LHCN-M2 (cell line): ENCODE results near the gene MCFD2. TPM values are rescaled to one million over a fixed set of nuclear protein-coding genes. Genes with fewer than 3 reads are reported as not detected.
A peak's percentile ranks its signal among the peaks of the same experiment; 100 is the strongest.

Experiments
- DNase-seq: peaks from one replicate; pipeline ENCODE4 v3.0.0-alpha.2; 2012; ENCODE audit warnings: low read depth
- total RNA-seq: library from RNA; depleted of rRNA; stranded (reverse); fragments of >200 nt; gene quantifications from 2 replicates; pipeline ENCODE4 v1.2.3, GENCODE V29; 2014

Gene MCFD2
- total RNA-seq, 1 experiment from 2014 or later, result 228 TPM

- DNase-seq, result no peak
Observed at GRCh38 chr2:46939626-46940359, 24.2 kb upstream of the MCFD2 start.

DNA sequence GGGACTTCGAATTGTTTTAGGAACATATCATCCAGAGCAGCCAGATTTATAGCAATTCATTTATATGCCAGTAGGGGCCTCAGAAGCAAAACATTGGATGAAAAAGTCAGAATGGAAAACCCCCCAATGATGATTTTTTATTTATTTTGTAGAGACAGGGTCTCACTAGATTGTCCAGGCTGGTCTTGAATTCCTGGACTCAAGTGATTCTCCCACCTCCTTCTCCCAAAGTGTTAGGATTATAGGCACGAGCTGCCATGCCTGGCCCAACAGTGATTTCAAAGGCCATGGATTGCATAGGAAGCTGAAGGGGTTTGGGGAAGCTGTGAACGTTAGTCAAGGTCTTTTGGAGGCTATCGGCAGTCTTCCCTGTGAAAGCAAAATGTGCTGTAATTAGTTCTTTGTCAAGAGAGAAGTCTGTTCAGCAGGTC is 21.9 kb upstream of the MCFD2 start:
- peak; percentile 8 for DNase-seq

- no peak for DNase-seq
Observed at GRCh38 chr2:46936566-46936965, 21.0 kb upstream of the MCFD2 start.

- no peak for DNase-seq
Observed at GRCh38 chr2:46935071-46935470, 19.5 kb upstream of the MCFD2 start.

DNA sequence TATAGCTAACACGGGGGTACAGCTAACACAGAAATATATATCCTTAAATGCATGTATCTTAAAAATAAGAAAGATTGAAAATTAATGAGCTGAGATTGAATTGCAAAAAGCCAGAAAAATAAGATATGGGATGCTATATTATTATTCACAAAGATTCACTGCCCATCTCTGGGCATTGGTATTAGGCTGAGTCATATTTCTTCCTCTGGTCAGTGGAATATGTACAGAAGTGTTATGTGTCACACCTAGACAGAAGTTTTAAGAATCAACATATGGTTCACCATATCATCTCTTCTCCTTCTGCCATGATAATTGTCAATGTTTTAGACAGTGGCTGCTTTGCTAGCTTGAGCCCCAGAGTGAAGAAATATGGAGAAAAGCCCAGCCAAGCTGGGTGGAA is 14.0 kb upstream of the MCFD2 start:
- DNase-seq, result peak; percentile 31

DNA sequence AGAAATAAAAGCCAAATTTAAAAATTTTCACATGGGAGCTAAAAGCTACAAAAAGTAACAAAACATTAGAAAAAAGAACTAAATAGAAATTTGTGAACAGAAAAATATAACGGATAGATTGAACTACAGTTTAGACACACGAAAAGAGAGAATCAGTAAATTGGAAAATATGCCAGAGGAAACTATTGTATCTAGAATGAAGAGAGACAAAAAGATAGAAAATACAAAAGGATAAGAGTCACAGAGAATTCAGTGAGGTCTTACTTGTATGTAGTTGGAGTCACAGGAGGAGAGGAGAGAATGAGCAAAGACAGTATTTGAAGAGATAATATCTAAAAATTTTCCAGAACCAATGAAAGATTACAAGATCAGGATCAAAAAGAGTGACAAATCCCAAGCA is 11.3 kb upstream of the MCFD2 start:
- no peak for DNase-seq

DNA sequence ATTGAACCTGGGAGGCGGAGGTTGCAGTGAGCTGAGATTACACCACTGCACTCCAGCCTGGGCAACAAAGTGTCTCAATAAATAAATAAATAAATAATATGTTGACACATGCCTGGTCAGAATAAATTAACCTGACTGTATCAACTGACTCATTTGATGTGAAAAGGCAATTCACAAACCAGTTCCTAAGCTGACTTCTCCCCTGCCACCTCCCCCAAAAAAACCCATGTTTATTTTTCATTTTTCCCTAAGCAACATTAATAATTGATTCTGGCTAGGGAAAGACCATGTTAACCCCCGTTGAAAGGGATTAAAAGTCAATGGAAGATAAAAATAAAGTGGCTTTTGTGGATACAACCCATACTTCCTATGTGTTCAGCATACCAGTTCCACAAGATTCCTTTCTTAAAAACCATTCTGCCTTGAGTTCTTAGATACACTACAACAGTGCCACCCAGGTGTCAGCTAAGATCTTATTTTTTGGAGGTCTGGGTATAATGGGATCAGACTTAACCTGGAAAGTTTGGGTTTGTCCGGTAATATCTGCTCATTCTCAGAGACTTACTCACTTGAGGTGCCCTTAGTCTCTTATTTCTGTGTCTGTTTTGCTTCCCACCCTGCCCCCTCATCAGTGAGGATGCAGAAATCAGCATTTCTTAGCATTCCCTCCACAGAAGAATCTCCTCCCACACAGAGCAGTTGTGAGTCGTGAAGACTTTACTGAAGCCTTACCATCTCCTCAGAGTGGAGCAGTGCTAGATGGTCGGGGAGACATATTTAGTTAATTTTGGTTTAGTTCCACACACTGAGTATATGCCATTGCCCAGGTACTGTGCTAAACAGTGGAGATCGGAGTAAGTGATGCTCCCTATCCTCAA is 10.1 kb upstream of the MCFD2 start:
- DNase-seq, result no peak

DNA sequence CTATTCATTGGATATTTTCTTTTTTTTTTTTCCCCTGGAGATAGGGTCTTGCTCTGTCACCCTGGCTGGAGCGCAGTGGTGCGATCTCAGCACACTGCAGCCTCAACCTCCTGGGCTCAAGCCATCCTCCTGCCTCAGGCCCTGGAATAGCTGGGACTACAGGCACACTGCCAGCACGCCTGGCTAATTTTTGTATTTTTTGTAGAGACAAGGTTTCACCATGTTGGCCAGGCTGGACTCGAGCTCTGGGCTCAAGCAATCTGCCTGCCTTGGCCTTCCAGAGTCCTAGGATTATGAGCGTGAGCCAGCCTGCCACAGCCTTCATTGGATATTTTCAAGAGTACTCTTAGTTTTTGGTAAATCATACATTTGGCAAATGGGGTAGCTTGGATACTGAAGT is 9.0 kb upstream of the MCFD2 start:
- DNase-seq, result no peak

DNA sequence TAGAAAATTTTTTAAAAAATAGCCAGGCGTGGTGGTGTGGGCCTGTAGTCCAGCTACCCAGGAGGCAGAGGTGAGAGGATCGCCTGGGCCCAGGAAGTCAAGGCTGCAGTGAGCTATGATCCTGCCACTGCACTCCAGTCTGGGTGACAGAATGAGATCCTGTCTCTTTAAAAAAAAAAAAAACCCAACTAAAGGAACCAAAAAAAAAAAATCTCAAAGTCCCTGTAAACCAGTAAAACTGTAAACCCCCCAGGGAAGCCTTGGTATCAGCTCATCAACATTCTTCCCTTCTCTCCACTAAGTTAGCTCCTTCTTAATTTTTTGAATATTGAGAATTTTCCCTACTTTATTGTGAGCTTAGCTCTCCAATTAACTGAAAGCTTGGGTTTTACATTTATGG is 8.4 kb upstream of the MCFD2 start:
- DNase-seq, result no peak

DNA sequence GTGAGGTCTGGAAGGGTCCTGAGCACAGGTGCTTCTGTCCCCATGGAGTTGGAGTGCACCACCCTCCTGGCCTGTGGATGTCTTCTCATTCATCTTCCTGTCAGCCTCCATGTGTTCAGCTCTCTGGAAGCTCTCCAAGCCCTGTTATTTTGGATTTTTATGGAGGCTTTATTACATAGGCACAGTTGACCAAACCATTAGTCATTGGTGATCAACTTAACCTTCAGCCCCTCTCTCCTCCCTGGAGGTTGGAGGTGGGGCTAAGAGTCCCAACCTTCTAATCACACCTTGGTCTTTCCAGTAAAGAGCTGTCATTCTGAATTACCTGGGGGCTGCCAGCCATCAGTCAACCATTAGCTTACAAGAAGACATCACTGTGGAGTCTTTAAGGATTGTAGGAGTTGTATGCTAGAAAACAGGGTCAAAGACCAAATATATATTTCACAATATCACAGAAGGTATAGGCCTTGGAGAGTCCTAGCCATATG is 7.5 kb upstream of the MCFD2 start:
- DNase-seq, result peak; percentile 72

- DNase-seq, result no peak
Observed at GRCh38 chr2:46922606-46923005, 7.0 kb upstream of the MCFD2 start.

- DNase-seq, result no peak
Observed at GRCh38 chr2:46921676-46922448, 6.3 kb upstream of the MCFD2 start.

GRCh38 chr2:46917628-46918027 is 2.0 kb upstream of the MCFD2 start:
- no peak for DNase-seq

DNA sequence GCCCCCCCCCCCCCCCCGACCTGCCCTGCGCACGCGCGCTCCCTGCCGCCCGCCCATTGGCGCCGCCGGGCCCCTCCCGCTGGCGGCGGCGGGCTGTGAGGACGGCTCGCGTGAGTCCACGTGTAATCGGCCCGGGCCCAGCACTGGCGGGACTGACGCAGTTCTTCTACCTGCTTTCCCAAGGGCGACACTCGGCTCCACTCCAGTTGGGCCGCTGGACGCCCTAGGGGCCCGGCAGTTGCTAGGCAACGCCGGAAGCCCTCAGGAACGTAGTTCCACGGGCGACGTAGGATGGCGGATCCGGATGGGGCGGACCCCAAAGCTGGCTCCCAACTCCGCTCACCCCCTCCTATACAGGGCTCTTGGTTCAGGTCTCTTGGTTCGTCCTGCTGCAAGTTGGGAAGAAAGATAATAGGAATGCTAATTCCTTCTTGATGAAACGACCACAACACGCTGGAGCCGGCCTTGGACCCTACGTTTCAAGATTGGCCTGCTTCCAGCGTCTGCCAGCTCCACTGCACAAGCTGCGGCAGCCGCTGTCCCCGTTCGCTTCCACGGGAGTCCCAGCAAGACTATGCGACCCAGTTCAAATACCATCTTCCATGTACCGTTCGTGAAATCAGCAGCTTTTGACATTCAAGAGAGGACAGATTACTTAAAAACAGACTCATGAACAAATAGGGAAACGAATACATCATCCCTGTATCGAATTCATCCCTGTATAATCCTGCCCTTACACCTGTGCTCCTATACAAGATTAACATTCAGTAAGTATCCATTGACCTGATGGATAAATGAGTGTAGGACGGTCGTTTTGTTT is 415 bp upstream of the MCFD2 start:
- DNase-seq, result peak; percentile 83

GRCh38 chr2:46914578-46915230 is 902 bp downstream of the MCFD2 start:
- no peak for DNase-seq

GRCh38 chr2:46913471-46914381 is 1.9 kb downstream of the MCFD2 start:
- DNase-seq, result peak; percentile 70

GRCh38 chr2:46909771-46910419 is 5.7 kb downstream of the MCFD2 start:
- DNase-seq, result peak; percentile 82

- no peak for DNase-seq
Observed at GRCh38 chr2:46909150-46909549, 6.5 kb downstream of the MCFD2 start.
